Endothelial cell of umbilical vein (primary cell): ENCODE measurements around the gene PIK3R6. TPM values are rescaled to one million over a fixed set of nuclear protein-coding genes. Genes with fewer than 3 reads are reported as not detected.

Source experiments
- BruUV-seq: library from RNA; stranded (reverse); fragments of 400-500 nt; replicated peaks from 2 replicates; lab custom pipeline; 2021; lab: Mats Ljungman, UMichigan
- CTCF ChIA-PET: fragments of 300-600, 350-600 bp; sonication (Branson Sonifier 250); formaldehyde crosslinking; loops from one replicate; lab custom pipeline; 2021; ENCODE audit warnings: antibody characterized with exemption, inconsistent platforms; lab: Charles Lee
- POLR2A ChIA-PET: fragments of 300-600, 350-600 bp; sonication (Branson Sonifier 250); formaldehyde crosslinking; loops from one replicate; lab custom pipeline; 2021; ENCODE audit warnings: antibody characterized with exemption, inconsistent platforms; lab: Charles Lee
- DNase-seq: peaks from one replicate; pipeline ENCODE4 v3.0.0-alpha.2; 2011; ENCODE audit warnings: low read depth, low spot score
- FAIRE-seq: peaks from 2 replicates; lab custom pipeline; 2011; peaks lifted over from hg19 to GRCh38; lab: Jason Lieb, UNC
- H2AFZ ChIP-seq: 2 replicates; pipeline ENCODE4 v1.6.0; 2012; ENCODE audit warnings: low read depth, low read length, control low read depth, inconsistent platforms
- H3K27ac ChIP-seq: 2 replicates; pipeline ENCODE4 v1.5.1; 2011; ENCODE audit warnings: low read depth, mild to moderate bottlenecking, control low read depth, low read length, moderate library complexity; ENCODE audit not compliant: insufficient read depth
- H3K27me3 ChIP-seq, 2 experiments: 2 replicates each; pipeline versions ENCODE4 v1.6.0 to v1.6.1; 2011; ENCODE audit warnings: low read length in 2 of 2, mixed read lengths in 1 of 2; ENCODE audit not compliant: control insufficient read depth in 2 of 2, insufficient read depth in 2 of 2
- H3K36me3 ChIP-seq, 2 experiments: 2 replicates in 1 of 2; 3 replicates in 1 of 2; pipeline ENCODE4 v1.5.1; 2011; ENCODE audit warnings: low read length in 2 of 2, mild to moderate bottlenecking in 1 of 2, moderate library complexity in 1 of 2; ENCODE audit not compliant: control insufficient read depth in 2 of 2, insufficient read depth in 2 of 2; ENCODE audit errors: extremely low read depth in 1 of 2
- H3K4me1 ChIP-seq: 3 replicates; pipeline ENCODE4 v1.5.1; 2011; ENCODE audit warnings: mild to moderate bottlenecking, low read length; ENCODE audit not compliant: control insufficient read depth, insufficient read depth; ENCODE audit errors: extremely low read depth
- H3K4me2 ChIP-seq: 2 replicates; pipeline ENCODE4 v1.6.1; 2011; ENCODE audit warnings: low read length, control low read depth, mixed read lengths; ENCODE audit not compliant: insufficient read depth
- H3K4me3 ChIP-seq, 3 experiments: fragments of 200-600 bp in 1 of 3; sonication (generic), shearing (Covaris generic) in 1 of 3; replicated peaks in 1 of 3; 2 replicates each; pipeline ENCODE4 v1.5.1; 2011 to 2016; ENCODE audit warnings: control low read depth in 3 of 3, low read length in 3 of 3, mild to moderate bottlenecking in 2 of 3, inconsistent platforms in 1 of 3, low read depth in 1 of 3, moderate library complexity in 1 of 3; ENCODE audit not compliant: insufficient read depth in 1 of 3
- H3K79me2 ChIP-seq: 2 replicates; pipeline ENCODE4 v1.6.0; 2012; ENCODE audit warnings: low read length, inconsistent platforms; ENCODE audit not compliant: control insufficient read depth, insufficient read depth
- H3K9ac ChIP-seq: replicated peaks from 2 replicates; pipeline ENCODE3; 2011; ENCODE audit warnings: low read length, control low read depth; ENCODE audit not compliant: insufficient read depth; ENCODE audit errors: extremely low read depth
- H3K9me1 ChIP-seq: replicated peaks from 3 replicates; pipeline ENCODE4 v1.6.0; 2011; ENCODE audit warnings: mild to moderate bottlenecking, low read length; ENCODE audit not compliant: control insufficient read depth, insufficient read depth; ENCODE audit errors: extremely low read depth
- H3K9me3 ChIP-seq: replicated peaks from 2 replicates; pipeline ENCODE4 v1.5.1; 2012; ENCODE audit warnings: low read length, inconsistent platforms; ENCODE audit not compliant: control insufficient read depth, insufficient read depth
- H4K20me1 ChIP-seq: replicated peaks from 2 replicates; pipeline ENCODE3; 2011; ENCODE audit warnings: mild to moderate bottlenecking, low read length; ENCODE audit not compliant: control insufficient read depth, insufficient read depth; ENCODE audit errors: extremely low read depth
- CTCF ChIP-seq, 2 donors: IDR thresholded peaks; 1 replicate in 1 of 2; 2 replicates in 1 of 2; pipeline ENCODE4 v1.5.1; 2011; ENCODE audit warnings: low read length in 2 of 2, mild to moderate bottlenecking in 2 of 2, moderate library complexity in 2 of 2, control low read depth in 1 of 2, inconsistent platforms in 1 of 2, low read depth in 1 of 2; ENCODE audit not compliant: insufficient read depth in 1 of 2; ENCODE audit errors: extremely low read depth in 1 of 2
- EZH2 ChIP-seq: IDR thresholded peaks from 2 replicates; pipeline ENCODE4 v1.6.1; 2012; ENCODE audit warnings: borderline replicate concordance, low read depth, mild to moderate bottlenecking, moderate library complexity, low read length, inconsistent platforms; ENCODE audit not compliant: severe bottlenecking
- FOS ChIP-seq: IDR thresholded peaks from 2 replicates; pipeline ENCODE4 v1.6.1; 2011; ENCODE audit warnings: mild to moderate bottlenecking, low read length, moderate library complexity, borderline replicate concordance; ENCODE audit not compliant: insufficient read depth
- GATA2 ChIP-seq: IDR thresholded peaks from 2 replicates; pipeline ENCODE4 v1.7.0; 2011; ENCODE audit warnings: low read depth, mild to moderate bottlenecking, moderate library complexity, mixed read lengths, low read length; ENCODE audit not compliant: insufficient read length, insufficient read depth
- JUN ChIP-seq: IDR thresholded peaks from 2 replicates; pipeline ENCODE4 v1.6.1; 2011; ENCODE audit warnings: borderline replicate concordance, low read depth; ENCODE audit not compliant: insufficient read length, insufficient read depth
- MAX ChIP-seq: IDR thresholded peaks from 2 replicates; pipeline ENCODE4 v1.6.1; 2011; ENCODE audit not compliant: insufficient read depth, insufficient read length
- MYC ChIP-seq: IDR thresholded peaks from one replicate; pipeline ENCODE4 v1.6.1; 2011; ENCODE audit warnings: mild to moderate bottlenecking, low read depth, low read length
- POLR2A ChIP-seq: IDR thresholded peaks from 2 replicates; pipeline ENCODE4 v1.6.1; 2012; ENCODE audit warnings: low read depth, mild to moderate bottlenecking, control low read depth, low read length
- POLR2AphosphoS5 ChIP-seq: IDR thresholded peaks from 2 replicates; pipeline ENCODE4 v1.6.1; 2012; ENCODE audit warnings: low read depth, mild to moderate bottlenecking, control low read depth, low read length, moderate library complexity; ENCODE audit not compliant: insufficient read depth
- dilution Hi-C: fragments of 300-500 bp; cut with MboI; formaldehyde crosslinking; loops from one replicate; pipeline ENCODE4 v1.15.0; 2019; ENCODE audit warnings: low sequenced_read_pairs; ENCODE audit not compliant: extremely low pct_ligation_motif_present
- intact Hi-C: fragments of 100-400 bp; cut with micrococcal nuclease; formaldehyde crosslinking; loops from one replicate; pipeline ENCODE4 v1.10.0; 2022
- polyA plus RNA-seq, 4 experiments: library from polyadenylated mRNA; depleted of rRNA in 3 of 4; stranded (reverse) in 3 of 4; unstranded in 1 of 4; fragments of >200 nt; gene quantifications; 2 replicates each; pipeline versions ENCODE4 v1.2.1 to v1.2.3, GENCODE V29; 2011 to 2012; ENCODE audit warnings: missing spikeins in 1 of 4
- total RNA-seq: library from RNA; stranded (reverse); gene quantifications from 2 replicates; pipeline ENCODE4 v1.2.3, GENCODE V29; 2021

The PIK3R6 gene
- total and polyA plus RNA-seq, 2 donors (not counting 3 experiments of a cell fraction or from before 2014, with no cell fraction given), result not detected

- POLR2A ChIA-PET, result no interaction called here
- Histone ChIP-seq H3K36me3 (no peaks in the 10 kb centered on the region), H3K4me1 (no peaks in the 10 kb centered on the region), H2AFZ (no peak overlapping the region), H3K4me3 (no peak overlapping the region), H3K27me3 (no peaks in the 10 kb centered on the region), H4K20me1 (no peaks in the 10 kb centered on the region), H3K9ac (no peak overlapping the region), H3K9me1 (no peaks in the 10 kb centered on the region), H3K79me2 (no peaks in the 10 kb centered on the region), H3K9me3 (no peaks in the 10 kb centered on the region), H3K27ac (no peak overlapping the region), H3K4me2 (no peak overlapping the region)
- BruUV-seq, result no TSS peak
- DNase-seq (no peak), FAIRE-seq (no peak)
- CTCF ChIA-PET, result interaction anchor here (1.5 kb wide), 1 partner anchor 833 kb away, joined by 4 read pairs; no protein-coding TSS in a partner anchor
- dilution Hi-C loops (no loop called here), intact Hi-C loops (loop anchor here (10.0 kb wide), 1 partner anchor 632 kb away; no protein-coding TSS in a partner anchor)
- TF ChIP-seq MYC (no peak), GATA2 (no peak), POLR2AphosphoS5 (no peak), CTCF (IDR thresholded peaks at IDR 0.05; ENCODE audit: extremely low read depth in 1 of 2, insufficient read depth in 1 of 2, low read depth in 1 of 2, low read length in 2 of 2) (no peak), POLR2A (no peak), FOS (no peak), MAX (no peak), EZH2 (no peak), JUN (no peak)
Measured at GRCh38 chr17:8893059-8893458, 25.6 kb upstream of the PIK3R6 start.
